ENCODE data around the gene CD164L2. TPM values are rescaled to one million over a fixed set of nuclear protein-coding genes. Genes with fewer than 3 reads are reported as not detected.
A peak's percentile ranks its signal among the peaks of the same experiment; 100 is the strongest.

The CD164L2 gene
- total RNA-seq, 1 donor from 2014 or later, result not detected

GRCh38 chr1:27374362-27375086 lies 8.6 kb downstream of the CD164L2 start, which contains the start of gene FCN3:
FCN3 (minus strand) TSS chr1:27374824; CDS start chr1:27374818, 6 bp downstream.
- DNase-seq, result no peak
- H3K27ac ChIP-seq (replicated peaks), result peak within 1 kb of the TSS; percentile 71
- H3K4me1 ChIP-seq, result peaks cover 41% of the 10 kb centered on the region
- H3K9me3 ChIP-seq (replicated peaks), result no peaks in the 10 kb centered on the region
- no peak within 1 kb of the TSS for H3K4me3 ChIP-seq
- H3K36me3 ChIP-seq, result no peaks in the 10 kb centered on the region
- TF ChIP-seq CTCF (IDR thresholded peaks at IDR 0.05; ENCODE audit: borderline replicate concordance), result no peak
- no peaks in the 10 kb centered on the region for H3K27me3 ChIP-seq (ENCODE audit: low read depth)
- intact Hi-C loops (cut with micrococcal nuclease), result no loop called here

GRCh38 chr1:27372808-27373690 lies 10.1 kb downstream of the CD164L2 start:
- no peak for TF ChIP-seq CTCF (IDR thresholded peaks at IDR 0.05; ENCODE audit: borderline replicate concordance)
- no peak for DNase-seq
- H3K36me3 ChIP-seq, result no peaks in the 10 kb centered on the region
- no peaks in the 10 kb centered on the region for H3K27me3 ChIP-seq (ENCODE audit: low read depth)
- no peaks in the 10 kb centered on the region for H3K9me3 ChIP-seq (replicated peaks)
- H3K27ac ChIP-seq (replicated peaks), result peak overlapping the region; percentile 71
- peaks cover 48% of the 10 kb centered on the region for H3K4me1 ChIP-seq
- H3K4me3 ChIP-seq, result no peak overlapping the region
- intact Hi-C loops (cut with micrococcal nuclease), result no loop called here

- Histone ChIP-seq H3K27me3 (ENCODE audit: low read depth) (no peaks in the 10 kb centered on the region), H3K36me3 (no peaks in the 10 kb centered on the region), H3K27ac (replicated peaks) (peak overlapping the region; percentile 71), H3K9me3 (replicated peaks) (no peaks in the 10 kb centered on the region), H3K4me3 (no peak overlapping the region), H3K4me1 (peaks cover 50% of the 10 kb centered on the region)
- no peak for TF ChIP-seq CTCF (IDR thresholded peaks at IDR 0.05; ENCODE audit: borderline replicate concordance)
- no peak for DNase-seq
- intact Hi-C loops (cut with micrococcal nuclease), result no loop called here
These were observed 10.9 kb downstream of the CD164L2 start for GRCh38 chr1:27372022-27372807.

- intact Hi-C loops (cut with micrococcal nuclease), result no loop called here
- no peak for DNase-seq
- Histone ChIP-seq H3K4me3 (no peak overlapping the region), H3K36me3 (peaks cover 11% of the 10 kb centered on the region), H3K27ac (replicated peaks) (peak overlapping the region; percentile 100), H3K4me1 (peaks cover 51% of the 10 kb centered on the region), H3K9me3 (replicated peaks) (no peaks in the 10 kb centered on the region), H3K27me3 (ENCODE audit: low read depth) (no peaks in the 10 kb centered on the region)
- TF ChIP-seq CTCF (IDR thresholded peaks at IDR 0.05; ENCODE audit: borderline replicate concordance), result peak; percentile 33
These were observed 14.1 kb downstream of the CD164L2 start for GRCh38 chr1:27368869-27369582.
